A549 (cell line): ENCODE data around the gene CHRD. TPM values are rescaled to one million over a fixed set of nuclear protein-coding genes. Genes with fewer than 3 reads are reported as not detected.
"Not testable (repeated sequence)": the region's sequence is repeated elsewhere in the genome, so short reads cannot be mapped to it uniquely, and the experiment has no call there.

Experiments used
- ATAC-seq, 2 experiments: fragments of 200-7000 bp in 1 of 2; fragments of >200 bp in 1 of 2; cut with Nextera tagmentation in 1 of 2; cut with Tn5 transposase in 1 of 2; 3 replicates each; pipeline versions ENCODE4 v1.8.0 to v1.9.1; 2018 to 2020; ENCODE audit warnings: mild to moderate bottlenecking in 1 of 2, moderate library complexity in 1 of 2
- CTCF ChIA-PET: fragments of 300-600 bp; sonication (Branson Sonifier 250); formaldehyde crosslinking; extraction: SDS; loops from one replicate; lab custom pipeline; 2021; ENCODE audit warnings: antibody characterized with exemption, inconsistent platforms; lab: Yijun Ruan, JAX
- POLR2A ChIA-PET: fragments of 350-600 bp; formaldehyde crosslinking; extraction: SDS; loops from one replicate; lab custom pipeline; 2021; ENCODE audit warnings: antibody characterized with exemption, inconsistent platforms; lab: Yijun Ruan, JAX
- DNase-seq, 2 experiments: peaks; one replicate each; pipeline versions ENCODE4 v3.0.0 to v3.0.0-alpha.2; 2011 to 2016; ENCODE audit warnings: low read depth in 1 of 2, low spot score in 1 of 2
- FAIRE-seq: peaks from 2 replicates; lab custom pipeline; 2011; peaks lifted over from hg19 to GRCh38; lab: Jason Lieb, UNC
- H3K27ac ChIP-seq, 2 experiments: fragments of >200 bp; sonication (Bioruptor Twin); formaldehyde crosslinking; 3 replicates each; pipeline ENCODE4 v1.5.1; 2016 to 2017
- H3K4me1 ChIP-seq: fragments of >200 bp; sonication (Bioruptor Twin); formaldehyde crosslinking; 3 replicates; pipeline ENCODE4 v1.6.1; 2016
- H3K4me2 ChIP-seq: fragments of >200 bp; sonication (Bioruptor Twin); formaldehyde crosslinking; 3 replicates; pipeline ENCODE4 v1.6.1; 2016
- H3K4me3 ChIP-seq: fragments of >200 bp; sonication (Bioruptor Twin); formaldehyde crosslinking; 3 replicates; pipeline ENCODE4 v1.5.1; 2016
- H3K9me3 ChIP-seq: fragments of >200 bp; sonication (Bioruptor Twin); formaldehyde crosslinking; 3 replicates; pipeline ENCODE4 v1.6.1; 2016
- CBX8 ChIP-seq: fragments of 200-600 bp; sonication (generic); IDR thresholded peaks from 2 replicates; pipeline ENCODE4 v1.6.1; 2016
- CHD2 ChIP-seq: fragments of 150-350 bp; IDR thresholded peaks from 2 replicates; pipeline ENCODE4 v1.6.1; 2014; ENCODE audit warnings: low read length; ENCODE audit not compliant: partially characterized antibody
- FOSB ChIP-seq: fragments of 250-450 bp; sonication (Bioruptor Pico); IDR thresholded peaks from 2 replicates; pipeline ENCODE4 v1.5.0; 2020; ENCODE audit warnings: mild to moderate bottlenecking, moderate library complexity
- GATA3 ChIP-seq: IDR thresholded peaks from 2 replicates; pipeline ENCODE4 v1.6.1; 2012; ENCODE audit warnings: borderline replicate concordance
- HDAC2 ChIP-seq: fragments of 200-600 bp; sonication (generic); IDR thresholded peaks from 2 replicates; pipeline ENCODE4 v1.6.1; 2016
- KDM5A ChIP-seq: fragments of 200-600 bp; sonication (generic); IDR thresholded peaks from 2 replicates; pipeline ENCODE4 v1.6.1; 2016; ENCODE audit warnings: antibody characterized with exemption, mild to moderate bottlenecking
- MAZ ChIP-seq: fragments of 150-350 bp; IDR thresholded peaks from 2 replicates; pipeline ENCODE4 v1.6.1; 2014; ENCODE audit warnings: antibody characterized with exemption, low read depth, low read length, borderline replicate concordance
- NPAS2 ChIP-seq: fragments of 250-450 bp; sonication (Bioruptor Pico); IDR thresholded peaks from 2 replicates; pipeline ENCODE4 v1.8.0; 2022; ENCODE audit warnings: mild to moderate bottlenecking, moderate library complexity, borderline replicate concordance
- PHF8 ChIP-seq: fragments of 200-600 bp; sonication (generic); IDR thresholded peaks from 2 replicates; pipeline ENCODE4 v1.6.1; 2016; ENCODE audit warnings: low read depth, mild to moderate bottlenecking, antibody characterized with exemption, moderate library complexity, borderline replicate concordance
- POLR2AphosphoS2 ChIP-seq: conservative IDR thresholded peaks from 2 replicates; pipeline ENCODE4 v1.6.1; 2012; ENCODE audit warnings: low read length, improper control_type of control experiment, inconsistent platforms
- RAD21 ChIP-seq, 2 experiments: fragments of >200 bp in 1 of 2; sonication (Bioruptor Twin) in 1 of 2; formaldehyde crosslinking in 1 of 2; IDR thresholded peaks in 1 of 2; conservative IDR thresholded peaks in 1 of 2; 2 replicates in 1 of 2; 3 replicates in 1 of 2; pipeline ENCODE4 v1.6.1; 2012 to 2018; ENCODE audit warnings: inconsistent platforms in 1 of 2
- RARB ChIP-seq: fragments of 250-450 bp; sonication (Bioruptor Pico); IDR thresholded peaks from 2 replicates; pipeline ENCODE4 v1.8.0; 2021; ENCODE audit warnings: mild to moderate bottlenecking, moderate library complexity
- ZFP36 ChIP-seq: fragments of 450-650 bp; IDR thresholded peaks from 2 replicates; pipeline ENCODE4 v1.6.1; 2014; ENCODE audit warnings: borderline replicate concordance; ENCODE audit not compliant: partially characterized antibody
- ZNF302 ChIP-seq: fragments of 250-450 bp; sonication (Bioruptor Pico); IDR thresholded peaks from 2 replicates; pipeline ENCODE4 v1.9.0; 2021; ENCODE audit warnings: inconsistent platforms, mild to moderate bottlenecking, moderate library complexity
- WGBS: methylation state at CpG from one replicate; pipeline ENCODE4 v1.1.6; 2017; ENCODE audit errors: missing lambda C conversion rate; 5-methylcytosine and 5-hydroxymethylcytosine counted together
- polyA plus RNA-seq, 4 experiments: library from polyadenylated mRNA; depleted of rRNA in 3 of 4; stranded (reverse); fragments of >200 nt; fragmentation: RNase III in 1 of 4; extraction: RNeasy Plus Mini Kit Qiagen cat#74134 plus additional on column Dnase treatment in 1 of 4; gene quantifications; 2 replicates in 3 of 4; 3 replicates in 1 of 4; pipeline ENCODE4 v1.2.3, GENCODE V29; 2011 to 2017
- TF ChIP-seq, protein P1 (sequence below): fragments of 250-450 bp; sonication (Bioruptor Pico); IDR thresholded peaks from 2 replicates; pipeline ENCODE4 v1.5.0; 2020; ENCODE audit warnings: low read depth, mild to moderate bottlenecking, moderate library complexity
- TF ChIP-seq, protein P2 (sequence below): IDR thresholded peaks from 2 replicates; pipeline ENCODE4 v1.6.1; 2012
- TF ChIP-seq, protein P3 (sequence below): fragments of >200 bp; sonication (Bioruptor Twin); formaldehyde crosslinking; IDR thresholded peaks from 3 replicates; pipeline ENCODE4 v1.5.1; 2016

CHRD gene
- polyA plus RNA-seq, 2 of the 4 experiments (the other 2 are of a cell fraction) = 0.13 to 0.19 TPM

DNA sequence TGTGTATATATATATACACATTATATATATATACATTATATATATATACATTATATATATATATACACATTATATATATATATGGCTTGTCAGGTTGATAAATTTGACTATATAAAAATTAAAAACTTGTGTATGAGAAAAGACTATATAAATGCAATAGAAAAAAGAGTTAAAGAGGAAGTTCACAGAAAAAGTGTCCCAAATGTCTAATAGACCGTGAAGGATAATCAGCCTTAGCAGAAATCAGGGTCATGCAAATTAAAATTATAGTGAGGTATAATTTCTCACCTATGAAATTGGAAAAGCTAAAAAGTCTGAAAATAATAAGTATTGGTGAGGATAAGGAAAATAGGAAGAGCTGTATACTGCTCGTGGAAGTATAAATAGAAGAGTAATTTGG lies 51.1 kb downstream of the CHRD start:
- ATAC-seq (no peak), FAIRE-seq (no peak), DNase-seq (no peak)
- POLR2A ChIA-PET = no interaction called here
- no peak for TF ChIP-seq RARB (CRISPR knock-in tag)
- no peak for TF ChIP-seq GATA3
- no peak for TF ChIP-seq HDAC2
- TF ChIP-seq PHF8 = no peak
- no peak for TF ChIP-seq NPAS2
- TF ChIP-seq, protein P1, sequence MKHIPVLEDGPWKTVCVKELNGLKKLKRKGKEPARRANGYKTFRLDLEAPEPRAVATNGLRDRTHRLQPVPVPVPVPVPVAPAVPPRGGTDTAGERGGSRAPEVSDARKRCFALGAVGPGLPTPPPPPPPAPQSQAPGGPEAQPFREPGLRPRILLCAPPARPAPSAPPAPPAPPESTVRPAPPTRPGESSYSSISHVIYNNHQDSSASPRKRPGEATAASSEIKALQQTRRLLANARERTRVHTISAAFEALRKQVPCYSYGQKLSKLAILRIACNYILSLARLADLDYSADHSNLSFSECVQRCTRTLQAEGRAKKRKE (CRISPR knock-in tag) = no peak
- TF ChIP-seq, protein P2, sequence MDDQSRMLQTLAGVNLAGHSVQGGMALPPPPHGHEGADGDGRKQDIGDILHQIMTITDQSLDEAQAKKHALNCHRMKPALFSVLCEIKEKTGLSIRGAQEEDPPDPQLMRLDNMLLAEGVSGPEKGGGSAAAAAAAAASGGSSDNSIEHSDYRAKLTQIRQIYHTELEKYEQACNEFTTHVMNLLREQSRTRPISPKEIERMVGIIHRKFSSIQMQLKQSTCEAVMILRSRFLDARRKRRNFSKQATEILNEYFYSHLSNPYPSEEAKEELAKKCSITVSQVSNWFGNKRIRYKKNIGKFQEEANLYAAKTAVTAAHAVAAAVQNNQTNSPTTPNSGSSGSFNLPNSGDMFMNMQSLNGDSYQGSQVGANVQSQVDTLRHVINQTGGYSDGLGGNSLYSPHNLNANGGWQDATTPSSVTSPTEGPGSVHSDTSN = no peak
- no peak for TF ChIP-seq FOSB
- CTCF ChIA-PET = interaction anchor here (1.3 to 6.4 kb wide), 3 partner anchors 38 to 130 kb away, joined by 3 to 28 read pairs (median 6); no protein-coding TSS in a partner anchor
- Histone ChIP-seq H3K4me1 (no peaks in the 10 kb centered on the region), H3K27ac (no peak overlapping the region), H3K4me2 (no peak overlapping the region), H3K4me3 (no peak overlapping the region), H3K9me3 (no peaks in the 10 kb centered on the region)
- 14% methylated on average over 2 of the region's 2 CpGs for WGBS

DNA sequence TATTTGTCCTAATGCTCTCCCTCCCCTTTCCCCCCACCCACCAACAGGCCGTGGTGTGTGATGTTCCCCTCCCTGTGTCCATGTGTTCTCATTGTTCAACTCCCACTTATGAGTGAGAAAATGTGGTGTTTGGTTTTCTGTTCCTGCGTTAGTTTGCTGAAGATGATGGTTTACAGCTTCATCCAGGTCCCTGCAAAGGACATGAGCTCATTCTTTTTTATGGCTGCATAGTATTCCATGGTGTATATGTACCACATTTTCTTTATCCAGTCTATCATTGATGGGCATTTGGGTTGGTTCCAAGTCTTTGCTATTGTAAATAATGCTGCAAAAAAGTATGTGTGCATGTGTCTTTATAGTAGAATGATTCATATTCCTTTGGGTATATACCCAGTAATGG lies 53.3 kb downstream of the CHRD start:
- ATAC-seq, CTCF ChIA-PET, H3K4me1 ChIP-seq, H3K4me3 ChIP-seq, FAIRE-seq, H3K4me2 ChIP-seq, POLR2A ChIA-PET, H3K9me3 ChIP-seq, DNase-seq, H3K27ac ChIP-seq: not testable (repeated sequence)
- 55% methylated on average over 2 of the region's 2 CpGs for WGBS

DNA sequence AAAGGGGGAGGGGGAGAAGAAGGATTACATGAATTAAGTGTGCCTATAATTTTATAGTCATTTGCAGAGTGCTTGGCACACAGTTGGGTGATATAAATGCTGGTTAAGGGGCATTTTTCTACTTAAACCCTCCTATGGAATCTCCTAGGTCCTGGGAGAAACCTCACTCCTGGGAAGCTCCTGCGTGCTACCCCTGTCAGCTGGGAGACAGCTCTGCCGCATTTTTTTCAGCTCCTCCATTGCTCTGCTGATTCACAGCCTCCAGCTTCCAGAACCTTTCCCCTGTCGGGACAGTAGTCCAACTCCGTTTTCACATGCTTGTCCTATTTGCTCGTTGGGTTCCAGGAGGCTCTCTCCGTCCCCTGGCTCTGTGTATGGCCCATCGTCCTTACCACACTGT lies 59.2 kb downstream of the CHRD start:
- ChIA-PET CTCF (interaction anchor here (0.6 kb wide), 1 partner anchor 11 kb away, joined by 3 read pairs; no protein-coding TSS in a partner anchor), POLR2A (no interaction called here)
- no peak overlapping the region for H3K27ac ChIP-seq
- ATAC-seq = no peak
- TF ChIP-seq CBX8 (no peak), CHD2 (no peak), RAD21 (conservative IDR thresholded peaks at IDR 0.05 in 1 of 2, IDR thresholded peaks at IDR 0.05 in 1 of 2) (no peak), KDM5A (no peak), ZNF302 (CRISPR knock-in tag) (no peak), POLR2AphosphoS2 (no peak), ZFP36 (no peak), MAZ (no peak)
- TF ChIP-seq, protein P3, sequence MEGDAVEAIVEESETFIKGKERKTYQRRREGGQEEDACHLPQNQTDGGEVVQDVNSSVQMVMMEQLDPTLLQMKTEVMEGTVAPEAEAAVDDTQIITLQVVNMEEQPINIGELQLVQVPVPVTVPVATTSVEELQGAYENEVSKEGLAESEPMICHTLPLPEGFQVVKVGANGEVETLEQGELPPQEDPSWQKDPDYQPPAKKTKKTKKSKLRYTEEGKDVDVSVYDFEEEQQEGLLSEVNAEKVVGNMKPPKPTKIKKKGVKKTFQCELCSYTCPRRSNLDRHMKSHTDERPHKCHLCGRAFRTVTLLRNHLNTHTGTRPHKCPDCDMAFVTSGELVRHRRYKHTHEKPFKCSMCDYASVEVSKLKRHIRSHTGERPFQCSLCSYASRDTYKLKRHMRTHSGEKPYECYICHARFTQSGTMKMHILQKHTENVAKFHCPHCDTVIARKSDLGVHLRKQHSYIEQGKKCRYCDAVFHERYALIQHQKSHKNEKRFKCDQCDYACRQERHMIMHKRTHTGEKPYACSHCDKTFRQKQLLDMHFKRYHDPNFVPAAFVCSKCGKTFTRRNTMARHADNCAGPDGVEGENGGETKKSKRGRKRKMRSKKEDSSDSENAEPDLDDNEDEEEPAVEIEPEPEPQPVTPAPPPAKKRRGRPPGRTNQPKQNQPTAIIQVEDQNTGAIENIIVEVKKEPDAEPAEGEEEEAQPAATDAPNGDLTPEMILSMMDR = no peak
- H3K4me3 ChIP-seq = no peak overlapping the region
- no peaks in the 10 kb centered on the region for H3K9me3 ChIP-seq
- no peak overlapping the region for H3K4me2 ChIP-seq
- DNase-seq = no peak
- no peaks in the 10 kb centered on the region for H3K4me1 ChIP-seq
- FAIRE-seq = no peak
- 51% methylated on average over 7 of the region's 7 CpGs for WGBS

Other genes with a start within 250 kb of the CHRD start
- 32.7 and 33.9 TPM in 2 replicates for gene EIF2B5, start 244.7 kb upstream of the CHRD start, polyA plus RNA-seq (2011; rRNA removed)
- 29.8 to 32.5 TPM (median 32.1 TPM) in 3 replicates for gene EIF2B5, start 244.7 kb upstream of the CHRD start, polyA plus RNA-seq (2017; fragmentation: RNase III; extraction: RNeasy Plus Mini Kit Qiagen cat#74134 plus additional on column Dnase treatment)
- 14.1 and 17.7 TPM in 2 replicates for gene DVL3, start 224.7 kb upstream of the CHRD start, polyA plus RNA-seq (2011; rRNA removed)
- 23.6 to 24.4 TPM (median 23.9 TPM) in 3 replicates for gene DVL3, start 224.7 kb upstream of the CHRD start, polyA plus RNA-seq (2017; fragmentation: RNase III; extraction: RNeasy Plus Mini Kit Qiagen cat#74134 plus additional on column Dnase treatment)
- 274 and 316 TPM in 2 replicates for gene AP2M1, start 205.2 kb upstream of the CHRD start, polyA plus RNA-seq (2011; rRNA removed)
- gene AP2M1, start 205.2 kb upstream of the CHRD start, polyA plus RNA-seq (2017; fragmentation: RNase III; extraction: RNeasy Plus Mini Kit Qiagen cat#74134 plus additional on column Dnase treatment) = 285 to 298 TPM (median 288 TPM) in 3 replicates
- gene ABCF3, start 193.9 kb upstream of the CHRD start, polyA plus RNA-seq (2011; rRNA removed) = 34.6 and 35.3 TPM in 2 replicates
- 46.6 to 50.2 TPM (median 47.7 TPM) in 3 replicates for gene ABCF3, start 193.9 kb upstream of the CHRD start, polyA plus RNA-seq (2017; fragmentation: RNase III; extraction: RNeasy Plus Mini Kit Qiagen cat#74134 plus additional on column Dnase treatment)
- 0.11 and 0.37 TPM in 2 replicates for gene VWA5B2, start 150.5 kb upstream of the CHRD start, polyA plus RNA-seq (2011; rRNA removed)
- 0.37 to 0.48 TPM (median 0.47 TPM) in 3 replicates for gene VWA5B2, start 150.5 kb upstream of the CHRD start, polyA plus RNA-seq (2017; fragmentation: RNase III; extraction: RNeasy Plus Mini Kit Qiagen cat#74134 plus additional on column Dnase treatment)
- 49.1 and 74.4 TPM in 2 replicates for gene ALG3, start 131.1 kb upstream of the CHRD start, polyA plus RNA-seq (2011; rRNA removed)
- gene ALG3, start 131.1 kb upstream of the CHRD start, polyA plus RNA-seq (2017; fragmentation: RNase III; extraction: RNeasy Plus Mini Kit Qiagen cat#74134 plus additional on column Dnase treatment) = 55.9 to 59.6 TPM (median 57.6 TPM) in 3 replicates
- 12.7 and 17.0 TPM in 2 replicates for gene EEF1AKMT4, start 130.4 kb upstream of the CHRD start, polyA plus RNA-seq (2011; rRNA removed)
- gene EEF1AKMT4, start 130.4 kb upstream of the CHRD start, polyA plus RNA-seq (2017; fragmentation: RNase III; extraction: RNeasy Plus Mini Kit Qiagen cat#74134 plus additional on column Dnase treatment) = 9.0 to 9.8 TPM (median 9.7 TPM) in 3 replicates
- 0.05 and 0.20 TPM in 2 replicates for gene CAMK2N2, start 118.5 kb upstream of the CHRD start, polyA plus RNA-seq (2011; rRNA removed)
- 0.71 to 0.88 TPM (median 0.84 TPM) in 3 replicates for gene CAMK2N2, start 118.5 kb upstream of the CHRD start, polyA plus RNA-seq (2017; fragmentation: RNase III; extraction: RNeasy Plus Mini Kit Qiagen cat#74134 plus additional on column Dnase treatment)
- not detected in 2 replicates for gene ECE2, start 104.0 kb upstream of the CHRD start, polyA plus RNA-seq (2011; rRNA removed)
- not detected in 3 replicates for gene ECE2, start 104.0 kb upstream of the CHRD start, polyA plus RNA-seq (2017; fragmentation: RNase III; extraction: RNeasy Plus Mini Kit Qiagen cat#74134 plus additional on column Dnase treatment)
- gene PSMD2, start 80.8 kb upstream of the CHRD start, polyA plus RNA-seq (2011; rRNA removed) = 267 and 304 TPM in 2 replicates
- gene PSMD2, start 80.8 kb upstream of the CHRD start, polyA plus RNA-seq (2017; fragmentation: RNase III; extraction: RNeasy Plus Mini Kit Qiagen cat#74134 plus additional on column Dnase treatment) = 503 to 541 TPM (median 522 TPM) in 3 replicates
- gene EIF4G1, start 65.4 kb upstream of the CHRD start, polyA plus RNA-seq (2011; rRNA removed) = 152 and 185 TPM in 2 replicates
- gene EIF4G1, start 65.4 kb upstream of the CHRD start, polyA plus RNA-seq (2017; fragmentation: RNase III; extraction: RNeasy Plus Mini Kit Qiagen cat#74134 plus additional on column Dnase treatment) = 248 to 261 TPM (median 254 TPM) in 3 replicates
- gene FAM131A, start 42.5 kb upstream of the CHRD start, polyA plus RNA-seq (2011; rRNA removed) = 5.2 and 5.7 TPM in 2 replicates
- gene FAM131A, start 42.5 kb upstream of the CHRD start, polyA plus RNA-seq (2017; fragmentation: RNase III; extraction: RNeasy Plus Mini Kit Qiagen cat#74134 plus additional on column Dnase treatment) = 5.4 to 6.1 TPM (median 6.0 TPM) in 3 replicates
- gene CLCN2, start 18.4 kb upstream of the CHRD start, polyA plus RNA-seq (2011; rRNA removed) = 2.2 and 2.7 TPM in 2 replicates
- 4.4 to 5.4 TPM (median 4.9 TPM) in 3 replicates for gene CLCN2, start 18.4 kb upstream of the CHRD start, polyA plus RNA-seq (2017; fragmentation: RNase III; extraction: RNeasy Plus Mini Kit Qiagen cat#74134 plus additional on column Dnase treatment)
- gene POLR2H, start 18.3 kb upstream of the CHRD start, polyA plus RNA-seq (2011; rRNA removed) = 112 and 127 TPM in 2 replicates
- gene POLR2H, start 18.3 kb upstream of the CHRD start, polyA plus RNA-seq (2017; fragmentation: RNase III; extraction: RNeasy Plus Mini Kit Qiagen cat#74134 plus additional on column Dnase treatment) = 98.9 to 104 TPM (median 103 TPM) in 3 replicates
- gene THPO, start 1.8 kb upstream of the CHRD start, polyA plus RNA-seq (2011; rRNA removed) = 0.06 and 0.09 TPM in 2 replicates
- not detected in 3 replicates for gene THPO, start 1.8 kb upstream of the CHRD start, polyA plus RNA-seq (2017; fragmentation: RNase III; extraction: RNeasy Plus Mini Kit Qiagen cat#74134 plus additional on column Dnase treatment)
- gene EPHB3, start 181.7 kb downstream of the CHRD start, polyA plus RNA-seq (2011; rRNA removed) = 0.36 and 0.52 TPM in 2 replicates
- 0.18 to 0.50 TPM (median 0.29 TPM) in 3 replicates for gene EPHB3, start 181.7 kb downstream of the CHRD start, polyA plus RNA-seq (2017; fragmentation: RNase III; extraction: RNeasy Plus Mini Kit Qiagen cat#74134 plus additional on column Dnase treatment)